ENCODE data around the gene MYOZ1.

GRCh38 chr10:73593812-73594211 lies 47.5 kb downstream of the MYOZ1 start:
- no peak for TF ChIP-seq CTCF (conservative IDR thresholded peaks at IDR 0.05)
- TF ChIP-seq EZH2 (IDR thresholded peaks at IDR 0.05; ENCODE audit: low read depth), result no peak

Measured in PC-9 (cell line).